ENCODE data around the gene LILRB4.
A peak's percentile ranks its signal among the peaks of the same experiment; 100 is the strongest.
"Not testable (repeated sequence)": the region's sequence is repeated elsewhere in the genome, so short reads cannot be mapped to it uniquely, and the experiment has no call there.

The LILRB4 gene

DNA sequence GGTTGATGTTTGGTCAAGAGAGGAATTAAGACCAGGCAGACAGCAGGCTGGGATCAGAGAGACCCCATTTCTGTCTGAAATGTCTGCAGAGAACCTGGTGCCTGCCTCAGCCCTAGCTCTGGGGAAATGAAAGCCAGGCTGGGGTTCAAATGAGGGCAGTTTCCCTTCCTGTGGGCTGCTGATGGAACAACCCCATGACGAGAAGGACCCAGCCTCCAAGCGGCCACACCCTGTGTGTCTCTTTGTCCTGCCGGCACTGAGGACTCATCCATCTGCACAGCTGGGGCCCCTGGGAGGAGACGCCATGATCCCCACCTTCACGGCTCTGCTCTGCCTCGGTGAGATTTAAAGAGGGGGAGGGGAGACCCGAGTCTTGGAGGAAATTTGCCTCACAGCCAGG, at the start of gene LILRB4:
Gene LILRB4 (plus strand): TSS at position 256 of the 400 bp plus-strand sequence. CDS start 49 bp downstream, at position 305.
- H3K4me3 ChIP-seq (ENCODE audit: low read depth, low read length) = peak within 1 kb of the TSS; percentile 34
- DNase-seq (ENCODE audit: low read depth) = peak; percentile 47
- TF ChIP-seq, protein P1, sequence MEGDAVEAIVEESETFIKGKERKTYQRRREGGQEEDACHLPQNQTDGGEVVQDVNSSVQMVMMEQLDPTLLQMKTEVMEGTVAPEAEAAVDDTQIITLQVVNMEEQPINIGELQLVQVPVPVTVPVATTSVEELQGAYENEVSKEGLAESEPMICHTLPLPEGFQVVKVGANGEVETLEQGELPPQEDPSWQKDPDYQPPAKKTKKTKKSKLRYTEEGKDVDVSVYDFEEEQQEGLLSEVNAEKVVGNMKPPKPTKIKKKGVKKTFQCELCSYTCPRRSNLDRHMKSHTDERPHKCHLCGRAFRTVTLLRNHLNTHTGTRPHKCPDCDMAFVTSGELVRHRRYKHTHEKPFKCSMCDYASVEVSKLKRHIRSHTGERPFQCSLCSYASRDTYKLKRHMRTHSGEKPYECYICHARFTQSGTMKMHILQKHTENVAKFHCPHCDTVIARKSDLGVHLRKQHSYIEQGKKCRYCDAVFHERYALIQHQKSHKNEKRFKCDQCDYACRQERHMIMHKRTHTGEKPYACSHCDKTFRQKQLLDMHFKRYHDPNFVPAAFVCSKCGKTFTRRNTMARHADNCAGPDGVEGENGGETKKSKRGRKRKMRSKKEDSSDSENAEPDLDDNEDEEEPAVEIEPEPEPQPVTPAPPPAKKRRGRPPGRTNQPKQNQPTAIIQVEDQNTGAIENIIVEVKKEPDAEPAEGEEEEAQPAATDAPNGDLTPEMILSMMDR (IDR thresholded peaks at IDR 0.05; ENCODE audit: low read depth, low read length, missing control alignments) = no peak

DNA sequence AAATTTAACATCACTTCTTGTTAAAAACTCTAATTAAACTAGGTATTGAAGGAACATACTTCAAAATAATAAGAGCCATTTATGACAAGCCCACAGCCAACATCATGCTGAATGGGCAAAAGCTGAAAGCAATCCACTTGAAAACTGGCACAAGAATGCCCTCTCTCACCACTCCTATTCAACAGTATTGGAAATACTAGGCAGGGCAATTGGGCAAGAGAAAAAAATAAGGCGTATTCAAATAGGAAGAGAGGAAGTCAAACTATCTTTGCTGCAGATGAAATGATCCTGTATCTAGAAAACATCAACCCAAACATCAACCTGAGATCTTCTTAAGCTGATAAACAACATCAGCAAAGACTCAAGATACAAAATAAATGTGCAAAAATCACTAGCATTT, 48.1 kb upstream of the LILRB4 start:
- DNase-seq (ENCODE audit: low read depth) = no peak
- TF ChIP-seq, protein P1 (IDR thresholded peaks at IDR 0.05; ENCODE audit: low read depth, low read length, missing control alignments) = no peak
- no peak overlapping the region for H3K4me3 ChIP-seq (ENCODE audit: low read depth, low read length)

DNA sequence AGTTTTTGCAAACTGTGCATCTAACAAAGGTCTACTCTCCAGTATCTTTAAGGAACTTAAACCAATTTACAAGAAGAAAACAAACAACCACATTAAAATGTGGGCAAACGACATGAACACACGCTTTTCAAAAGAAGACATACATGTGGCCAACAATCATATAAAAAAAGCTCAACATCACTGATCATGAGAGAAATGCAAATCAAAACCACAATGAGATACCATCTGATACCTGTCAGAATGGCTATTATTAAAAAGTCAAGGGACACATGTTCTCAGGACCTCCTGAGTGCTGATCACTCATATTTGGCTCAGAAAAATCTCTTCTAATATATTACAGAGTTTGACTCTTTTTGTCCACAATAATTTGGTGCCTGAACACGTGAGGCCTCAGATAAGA, 46.7 kb upstream of the LILRB4 start:
- TF ChIP-seq, protein P1 (IDR thresholded peaks at IDR 0.05; ENCODE audit: low read depth, low read length, missing control alignments) = no peak
- peak overlapping the region; percentile 68; the same call in 1 of the 2 replicates for H3K4me3 ChIP-seq (ENCODE audit: low read depth, low read length)
- peak; percentile 39 for DNase-seq (ENCODE audit: low read depth)

DNA sequence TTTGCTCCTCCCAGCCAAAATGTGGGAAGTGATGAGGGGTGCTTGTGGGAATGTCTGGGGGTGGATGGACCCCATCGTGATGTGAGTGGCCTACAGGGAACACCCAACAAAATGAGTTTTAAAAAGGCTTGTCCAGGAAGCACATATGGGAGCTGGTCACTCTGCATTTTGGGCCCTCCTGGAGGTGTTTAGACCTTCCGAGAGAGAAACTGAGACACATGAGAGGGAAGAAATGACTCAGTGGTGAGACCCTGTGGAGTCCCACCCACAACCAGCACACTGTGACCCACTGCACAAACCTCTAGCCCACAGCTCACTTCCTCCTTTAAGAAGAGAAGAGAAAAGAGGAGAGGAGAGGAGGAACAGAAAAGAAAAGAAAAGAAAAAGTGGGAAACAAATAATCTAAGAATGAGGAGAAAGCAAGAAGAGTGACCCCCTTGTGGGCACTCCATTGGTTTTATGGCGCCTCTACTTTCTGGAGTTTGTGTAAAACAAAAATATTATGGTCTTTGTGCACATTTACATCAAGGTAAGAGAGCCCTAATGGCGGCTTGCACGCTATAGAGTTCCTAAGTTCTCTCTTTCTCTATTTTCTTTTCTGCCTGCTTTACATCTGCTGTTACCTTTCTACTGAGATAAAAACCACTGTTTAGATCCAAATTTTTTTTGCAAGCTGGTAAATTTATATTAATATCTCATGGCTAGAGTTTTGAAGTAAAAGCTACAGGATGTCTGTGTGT, 45.8 kb upstream of the LILRB4 start:
- peak; percentile 93 for DNase-seq (ENCODE audit: low read depth)
- peak overlapping the region; percentile 68 for H3K4me3 ChIP-seq (ENCODE audit: low read depth, low read length)
- TF ChIP-seq, protein P1 (IDR thresholded peaks at IDR 0.05; ENCODE audit: low read depth, low read length, missing control alignments) = no peak

DNA sequence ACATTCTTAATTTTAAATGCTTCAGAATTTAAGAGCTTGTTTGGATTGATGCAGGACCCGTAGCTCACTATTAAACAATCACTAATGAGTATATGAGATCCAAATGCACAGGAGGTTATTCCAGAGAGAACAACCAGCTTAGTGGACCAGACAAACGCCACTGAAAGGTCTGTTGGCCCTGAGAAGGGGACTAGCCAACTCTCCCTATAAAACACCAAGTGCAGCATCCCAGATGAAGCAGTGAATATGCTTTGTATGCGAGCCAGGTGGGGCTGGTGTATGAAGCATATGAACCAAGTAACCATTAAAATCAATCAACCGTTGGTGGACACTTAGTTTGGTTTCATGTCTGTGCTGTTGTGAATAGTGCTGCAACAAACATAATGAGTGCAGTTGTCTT, 42.3 kb upstream of the LILRB4 start:
- DNase-seq (ENCODE audit: low read depth) = no peak
- H3K4me3 ChIP-seq (ENCODE audit: low read depth, low read length) = peak overlapping the region; percentile 42
- TF ChIP-seq, protein P1 (IDR thresholded peaks at IDR 0.05; ENCODE audit: low read depth, low read length, missing control alignments) = no peak

DNA sequence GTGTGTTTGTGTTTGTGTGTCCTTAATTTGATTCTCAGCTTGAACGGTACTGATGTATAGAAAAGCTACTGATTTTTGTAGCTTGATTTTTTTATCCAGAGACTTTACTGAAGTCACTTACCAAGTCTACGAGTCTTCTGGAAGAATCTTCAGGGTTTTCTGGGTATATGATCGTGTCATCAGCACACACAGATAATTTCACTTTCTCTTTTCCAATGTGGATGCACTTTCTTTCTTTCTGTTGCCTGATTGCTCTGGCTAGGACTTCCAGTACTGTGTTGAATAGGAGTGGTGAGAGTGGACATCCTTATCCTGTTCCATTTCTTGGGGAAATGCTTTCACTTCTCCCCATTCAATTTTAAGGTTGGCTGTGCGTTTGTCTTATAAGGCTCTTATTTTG, 40.4 kb upstream of the LILRB4 start:
- peak overlapping the region; percentile 51 for H3K4me3 ChIP-seq (ENCODE audit: low read depth, low read length)
- TF ChIP-seq, protein P1 (IDR thresholded peaks at IDR 0.05; ENCODE audit: low read depth, low read length, missing control alignments) = no peak
- no peak for DNase-seq (ENCODE audit: low read depth)

DNA sequence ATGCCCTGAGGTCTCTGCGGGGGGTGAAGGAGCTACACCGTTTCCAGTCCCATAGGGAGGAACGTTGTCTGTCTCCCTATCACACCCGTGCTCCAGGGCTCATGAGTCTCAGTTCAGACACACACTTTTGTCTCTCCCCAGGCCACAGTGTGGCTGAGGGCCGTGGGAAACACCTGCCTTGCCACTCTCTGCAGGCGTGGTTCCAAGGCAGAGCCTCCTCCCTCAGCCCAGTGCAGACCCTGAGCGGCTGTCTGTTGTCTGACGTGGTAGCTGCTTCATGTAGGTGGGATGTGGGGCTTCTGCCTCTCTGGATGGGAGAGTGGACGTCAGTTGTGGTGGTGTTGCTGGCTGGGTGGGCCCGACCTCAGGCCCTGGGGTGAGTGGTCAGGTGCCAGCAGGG, 38.6 kb upstream of the LILRB4 start:
- DNase-seq (ENCODE audit: low read depth) = not testable (repeated sequence)
- H3K4me3 ChIP-seq (ENCODE audit: low read depth, low read length) = peak overlapping the region; percentile 46

DNA sequence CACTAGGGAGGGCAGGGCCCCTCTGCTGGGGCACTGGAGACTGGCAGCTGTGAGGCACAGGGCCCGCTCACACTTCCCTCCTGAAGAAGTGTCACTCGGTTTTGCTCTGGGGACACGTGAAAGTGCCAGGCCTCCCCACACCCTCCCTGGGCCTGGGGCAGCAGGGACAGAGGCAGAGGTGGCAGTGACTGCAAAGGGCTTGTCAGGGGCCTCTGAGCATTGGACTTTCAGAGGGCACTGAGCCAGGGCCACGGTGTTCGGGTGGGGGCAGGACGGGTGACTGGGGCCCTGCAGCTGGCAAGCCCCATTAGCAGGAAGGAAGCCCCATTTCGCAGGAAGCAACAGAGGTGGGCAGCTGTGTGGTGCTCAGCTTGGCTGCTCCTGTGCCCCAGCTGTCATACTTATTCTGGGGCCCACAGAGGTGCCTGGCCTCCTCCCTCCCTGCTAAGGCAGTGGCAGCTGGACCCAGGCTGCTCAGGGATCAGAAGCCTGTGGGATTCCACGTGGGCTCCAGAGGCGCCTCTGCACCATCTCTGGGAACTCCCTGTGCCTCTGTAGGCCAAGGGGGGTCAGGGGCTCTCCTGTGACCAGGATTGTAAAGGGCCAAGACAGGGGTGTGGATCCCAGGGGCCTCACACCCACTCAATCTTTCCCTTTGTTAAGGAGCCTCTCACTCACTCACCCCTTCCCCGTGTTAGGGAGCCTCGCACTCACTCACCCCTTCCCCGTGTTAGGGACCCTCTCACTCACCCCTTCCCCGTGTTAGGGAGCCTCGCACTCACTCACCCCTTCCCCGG, 37.7 kb upstream of the LILRB4 start:
- DNase-seq (ENCODE audit: low read depth) = not testable (repeated sequence)
- peak overlapping the region; percentile 46; the same call in 1 of the 2 replicates for H3K4me3 ChIP-seq (ENCODE audit: low read depth, low read length)

Measured in GM12864 (cell line).